Thyroid gland (tissue), 4 donors: ENCODE data around the gene RPL10A.

Experiments used
- POLR2A ChIP-seq, 2 donors: fragments of 450-650 bp; IDR thresholded peaks; one replicate each; pipeline ENCODE4 v1.6.1; 2017; ENCODE audit warnings: antibody characterized with exemption in 2 of 2, mild to moderate bottlenecking in 2 of 2, moderate library complexity in 1 of 2
- TF ChIP-seq, protein P1 (sequence below), 6 experiments: fragments of 200-600 bp in 3 of 6; fragments of 450-650 bp in 3 of 6; sonication (generic) in 3 of 6; IDR thresholded peaks; one replicate each; pipeline ENCODE4 v1.5.1; 2016 to 2019; ENCODE audit warnings: antibody characterized with exemption in 6 of 6, mild to moderate bottlenecking in 2 of 6, inconsistent platforms in 1 of 6, moderate library complexity in 1 of 6

DNA sequence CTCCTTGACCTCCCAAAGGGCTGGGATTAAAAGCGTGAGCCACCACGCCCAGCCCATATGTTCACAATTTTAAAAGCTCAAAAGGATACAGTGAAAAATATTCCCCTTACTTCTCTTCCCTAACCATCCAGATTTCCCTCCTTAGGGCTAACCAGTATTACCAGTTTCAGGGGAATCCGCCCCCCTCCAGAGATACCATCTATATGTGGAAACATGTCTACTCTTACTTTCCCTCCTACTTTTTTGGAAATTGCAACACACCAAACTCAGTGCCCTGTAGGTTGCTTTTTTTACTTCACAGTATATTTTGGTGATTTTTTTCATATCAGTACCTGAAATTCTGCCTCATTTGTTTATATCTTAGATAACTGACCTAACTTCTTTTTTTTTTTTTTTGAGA, 6.9 kb upstream of the RPL10A start:
- TF ChIP-seq POLR2A (IDR thresholded peaks at IDR 0.05) = no peak
- TF ChIP-seq, protein P1, sequence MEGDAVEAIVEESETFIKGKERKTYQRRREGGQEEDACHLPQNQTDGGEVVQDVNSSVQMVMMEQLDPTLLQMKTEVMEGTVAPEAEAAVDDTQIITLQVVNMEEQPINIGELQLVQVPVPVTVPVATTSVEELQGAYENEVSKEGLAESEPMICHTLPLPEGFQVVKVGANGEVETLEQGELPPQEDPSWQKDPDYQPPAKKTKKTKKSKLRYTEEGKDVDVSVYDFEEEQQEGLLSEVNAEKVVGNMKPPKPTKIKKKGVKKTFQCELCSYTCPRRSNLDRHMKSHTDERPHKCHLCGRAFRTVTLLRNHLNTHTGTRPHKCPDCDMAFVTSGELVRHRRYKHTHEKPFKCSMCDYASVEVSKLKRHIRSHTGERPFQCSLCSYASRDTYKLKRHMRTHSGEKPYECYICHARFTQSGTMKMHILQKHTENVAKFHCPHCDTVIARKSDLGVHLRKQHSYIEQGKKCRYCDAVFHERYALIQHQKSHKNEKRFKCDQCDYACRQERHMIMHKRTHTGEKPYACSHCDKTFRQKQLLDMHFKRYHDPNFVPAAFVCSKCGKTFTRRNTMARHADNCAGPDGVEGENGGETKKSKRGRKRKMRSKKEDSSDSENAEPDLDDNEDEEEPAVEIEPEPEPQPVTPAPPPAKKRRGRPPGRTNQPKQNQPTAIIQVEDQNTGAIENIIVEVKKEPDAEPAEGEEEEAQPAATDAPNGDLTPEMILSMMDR (IDR thresholded peaks at IDR 0.05) = no peak
